B cell (primary cell): Measurements from ENCODE around the gene SLC29A3. TPM values are rescaled to one million over a fixed set of nuclear protein-coding genes. Genes with fewer than 3 reads are reported as not detected.

ENCODE experiments used
- ATAC-seq: fragments of 200-7000 bp; cut with Tn5 transposase; one replicate; pipeline ENCODE4 v1.10.0; 2021; ENCODE audit warnings: low read depth, mild to moderate bottlenecking, moderate number of reproducible peaks, moderate library complexity
- CTCF ChIA-PET: fragments of 350-600 bp; sonication (Branson Sonifier 250); formaldehyde crosslinking; loops from one replicate; lab custom pipeline; 2021; ENCODE audit warnings: antibody characterized with exemption, inconsistent platforms; lab: Charles Lee
- POLR2A ChIA-PET: fragments of 350-600 bp; sonication (Branson Sonifier 250); formaldehyde crosslinking; loops from one replicate; lab custom pipeline; 2021; ENCODE audit warnings: antibody characterized with exemption; lab: Charles Lee
- DNase-seq: peaks from one replicate; pipeline ENCODE4 v3.0.0; 2013
- H2AFZ ChIP-seq: 2 replicates; pipeline ENCODE4 v1.6.1; 2012; ENCODE audit warnings: mild to moderate bottlenecking, low read depth, low read length; ENCODE audit not compliant: insufficient read depth, poor library complexity, severe bottlenecking
- H3K27ac ChIP-seq, 2 donors: 1 replicate in 1 of 2; 2 replicates in 1 of 2; pipeline ENCODE4 v1.5.1; 2012 to 2013; ENCODE audit warnings: low read length in 2 of 2, mild to moderate bottlenecking in 2 of 2, moderate library complexity in 1 of 2
- H3K27me3 ChIP-seq, 4 experiments: fragments of 200-600 bp in 1 of 4; sonication (generic) in 1 of 4; replicated peaks in 1 of 4; 1 replicate in 2 of 4; 2 replicates in 2 of 4; pipeline versions ENCODE4 v1.6.1 to v1.7.0; 2013 to 2016; ENCODE audit warnings: low read length in 3 of 4, mild to moderate bottlenecking in 2 of 4, mixed read lengths in 1 of 4, moderate library complexity in 1 of 4; ENCODE audit not compliant: insufficient read depth in 4 of 4, control insufficient read depth in 3 of 4; ENCODE audit errors: control extremely low read depth in 1 of 4
- H3K36me3 ChIP-seq, 2 experiments: replicated peaks in 1 of 2; 1 replicate in 1 of 2; 2 replicates in 1 of 2; pipeline versions ENCODE4 v1.6.1 to v1.7.1; 2013; ENCODE audit warnings: low read length in 1 of 2; ENCODE audit not compliant: insufficient read depth in 2 of 2, control insufficient read depth in 1 of 2; ENCODE audit errors: control extremely low read depth in 1 of 2, extremely low read depth in 1 of 2
- H3K4me1 ChIP-seq, 2 donors: fragments of 200-600 bp in 1 of 2; sonication (generic) in 1 of 2; 1 replicate in 1 of 2; 2 replicates in 1 of 2; pipeline versions ENCODE4 v1.5.1 to v1.6.1; 2013 to 2017; ENCODE audit warnings: low read length in 2 of 2; ENCODE audit not compliant: control insufficient read depth in 2 of 2, insufficient read depth in 2 of 2
- H3K4me2 ChIP-seq: replicated peaks from 2 replicates; pipeline ENCODE3; 2012; ENCODE audit warnings: mild to moderate bottlenecking, low read depth, low read length; ENCODE audit not compliant: poor library complexity, severe bottlenecking
- H3K4me3 ChIP-seq, 5 experiments: fragments of 200-600 bp in 1 of 5; sonication (generic) in 1 of 5; 1 replicate in 3 of 5; 2 replicates in 2 of 5; pipeline versions ENCODE4 v1.5.1 to v1.7.0; 2011 to 2016; ENCODE audit warnings: low read length in 4 of 5, mild to moderate bottlenecking in 4 of 5, low read depth in 2 of 5, control low read depth in 1 of 5, moderate library complexity in 1 of 5; ENCODE audit not compliant: insufficient read depth in 1 of 5; ENCODE audit errors: control extremely low read depth in 1 of 5, extremely low read depth in 1 of 5
- H3K79me2 ChIP-seq: fragments of 200-600 bp; sonication (generic); one replicate; pipeline ENCODE4 v1.6.0; 2016; ENCODE audit warnings: low read length; ENCODE audit not compliant: control insufficient read depth, insufficient read depth
- H3K9ac ChIP-seq: fragments of 200-600 bp; sonication (generic); 2 replicates; pipeline ENCODE4 v1.6.1; 2017; ENCODE audit warnings: mild to moderate bottlenecking, low read length, moderate library complexity
- H3K9me3 ChIP-seq, 3 donors: one replicate each; pipeline versions ENCODE4 v1.6.1 to v1.7.1; 2013; ENCODE audit warnings: low read length in 2 of 3; ENCODE audit not compliant: control insufficient read depth in 2 of 3, insufficient read depth in 1 of 3; ENCODE audit errors: control extremely low read depth in 1 of 3
- H4K20me1 ChIP-seq: 2 replicates; pipeline ENCODE4 v1.6.0; 2012; ENCODE audit warnings: mild to moderate bottlenecking, low read length; ENCODE audit not compliant: insufficient read depth, control insufficient read depth, poor library complexity, severe bottlenecking
- H3K27ac Mint-ChIP-seq: one replicate; pipeline ENCODE4 v1.8.0; 2021; ENCODE audit warnings: mixed read lengths
- H3K27me3 Mint-ChIP-seq: one replicate; pipeline ENCODE4 v1.8.0; 2021; ENCODE audit warnings: mixed read lengths
- H3K4me1 Mint-ChIP-seq: one replicate; pipeline ENCODE4 v1.8.0; 2021; ENCODE audit warnings: mixed read lengths
- H3K4me3 Mint-ChIP-seq: one replicate; pipeline ENCODE4 v1.8.0; 2021; ENCODE audit warnings: mixed read lengths
- H3K9me3 Mint-ChIP-seq: one replicate; pipeline ENCODE4 v1.8.0; 2022; ENCODE audit warnings: mixed read lengths; ENCODE audit not compliant: insufficient read depth
- CTCF ChIP-seq: fragments of 200-600 bp; IDR thresholded peaks from one replicate; pipeline ENCODE4 v1.8.0; 2022; ENCODE audit warnings: antibody characterized with exemption, mild to moderate bottlenecking
- EZH2 ChIP-seq: IDR thresholded peaks from 2 replicates; pipeline ENCODE4 v1.6.1; 2012; ENCODE audit warnings: borderline replicate concordance, low read depth, mild to moderate bottlenecking, moderate library complexity, low read length; ENCODE audit not compliant: insufficient read depth, poor library complexity, severe bottlenecking
- WGBS: methylation state at CpG from one replicate; pipeline ENCODE4 v1.1.5; 2013; ENCODE audit warnings: missing lambda C conversion rate; ENCODE audit not compliant: insufficient coverage; 5-methylcytosine and 5-hydroxymethylcytosine counted together
- intact Hi-C: fragments of 100-400 bp; cut with micrococcal nuclease; formaldehyde crosslinking; loops from one replicate; pipeline ENCODE4 v1.10.0; 2022
- polyA plus RNA-seq: library from polyadenylated mRNA; depleted of rRNA; stranded (reverse); fragments of >200 nt; gene quantifications from 2 replicates; pipeline ENCODE4 v1.2.3, GENCODE V29; 2012
- total RNA-seq, 2 donors: library from RNA; stranded (reverse); fragments of 120-200 nt in 1 of 2; gene quantifications; 1 replicate in 1 of 2; 2 replicates in 1 of 2; pipeline versions ENCODE4 v1.2.3 to v1.2.4, GENCODE V29; 2013 to 2022

Gene SLC29A3
- total and polyA plus RNA-seq, 2 donors (not counting 1 experiment from before 2014, with no cell fraction given), result 4.5 to 8.2 TPM

DNA sequence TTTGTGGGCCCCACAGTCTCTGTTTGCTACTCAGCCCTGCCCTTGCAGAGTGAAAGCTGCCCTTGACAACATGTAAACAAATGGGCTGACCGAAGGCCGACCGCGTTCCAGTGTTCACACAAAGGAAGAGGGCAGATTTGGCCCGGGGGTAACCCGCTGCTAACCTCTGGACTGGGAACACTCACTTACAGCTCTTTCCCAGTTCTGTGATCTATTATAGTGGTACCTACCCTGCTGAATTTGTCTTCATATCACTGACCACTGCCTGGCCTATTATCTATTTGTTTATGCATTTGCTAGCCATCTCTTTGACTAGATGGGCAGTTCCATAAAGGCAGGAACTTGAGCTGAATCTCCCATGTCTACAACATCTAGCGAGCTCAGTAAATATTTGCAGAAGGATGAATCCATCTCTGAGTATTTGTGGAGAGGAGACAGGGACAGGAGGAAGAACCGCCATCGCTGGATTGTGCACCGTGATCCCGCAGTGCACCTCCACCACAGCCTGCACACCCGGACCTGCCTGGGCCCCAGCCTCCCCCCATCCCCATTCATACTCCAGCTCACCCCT lies 15.2 kb downstream of the SLC29A3 start:
- no peak for DNase-seq
- peaks cover 21% of the 10 kb centered on the region for H3K4me1 Mint-ChIP-seq
- Histone ChIP-seq H3K9me3 (no peaks in the 10 kb centered on the region), H3K4me3 (no peak overlapping the region), H3K36me3 (peaks cover 0 to 12% of the 10 kb centered on the region in 2 experiments), H2AFZ (no peak overlapping the region), H3K79me2 (peaks cover 5% of the 10 kb centered on the region), H3K9ac (no peak overlapping the region), H3K27me3 (no peaks in the 10 kb centered on the region), H3K4me2 (no peak overlapping the region), H3K27ac (no peak overlapping the region), H4K20me1 (peaks cover 8% of the 10 kb centered on the region), H3K4me1 (peaks cover 14 to 17% of the 10 kb centered on the region in 2 donors)
- ATAC-seq, result no peak
- 98% methylated on average over 8 of the region's 12 CpGs for WGBS
- intact Hi-C loops, result no loop called here
- H3K4me3 Mint-ChIP-seq, result no peak overlapping the region
- TF ChIP-seq CTCF (no peak), EZH2 (no peak)
- H3K27ac Mint-ChIP-seq, result no peak overlapping the region
- no peaks in the 10 kb centered on the region for H3K27me3 Mint-ChIP-seq
- POLR2A ChIA-PET, result interaction anchor here (0.7 kb wide), 1 partner anchor 1542 kb away, joined by 4 read pairs; no protein-coding TSS in a partner anchor
- CTCF ChIA-PET, result interaction anchor here (1.1 to 9.8 kb wide), 3 partner anchors 9 to 50 kb away, joined by 3 to 40 read pairs (median 4); no protein-coding TSS in a partner anchor
- H3K9me3 Mint-ChIP-seq, result no peaks in the 10 kb centered on the region

- TF ChIP-seq CTCF, result no peak
- no peak for TF ChIP-seq EZH2
- Histone ChIP-seq H3K4me1 (peaks cover 14 to 17% of the 10 kb centered on the region in 2 donors), H4K20me1 (peaks cover 8% of the 10 kb centered on the region), H3K4me3 (no peak overlapping the region), H3K79me2 (no peaks in the 10 kb centered on the region), H3K9ac (no peak overlapping the region), H3K36me3 (peaks cover 0 to 10% of the 10 kb centered on the region in 2 experiments), H3K27ac (no peak overlapping the region), H3K9me3 (no peaks in the 10 kb centered on the region), H3K4me2 (no peak overlapping the region), H3K27me3 (no peaks in the 10 kb centered on the region), H2AFZ (no peak overlapping the region)
- Mint-ChIP-seq H3K27ac (no peak overlapping the region), H3K4me1 (peaks cover 21% of the 10 kb centered on the region), H3K27me3 (no peaks in the 10 kb centered on the region), H3K4me3 (no peak overlapping the region), H3K9me3 (no peaks in the 10 kb centered on the region)
- POLR2A ChIA-PET, result interaction anchor here (0.8 kb wide), 1 partner anchor 243 kb away, joined by 4 read pairs; no protein-coding TSS in a partner anchor
- no peak for ATAC-seq
- CTCF ChIA-PET, result interaction anchor here (1.1 to 9.8 kb wide), 2 partner anchors 8 to 21 kb away, joined by 4 to 40 read pairs; no protein-coding TSS in a partner anchor
- no peak for DNase-seq
- intact Hi-C loops, result no loop called here
- 87% methylated on average over 15 of the region's 15 CpGs for WGBS
Measured at GRCh38 chr10:71335173-71335708, 16.2 kb downstream of the SLC29A3 start.
